ENCODE data around the gene MCAM.

Gene MCAM

GRCh38 chr11:119347242-119347641 lies 30.3 kb upstream of the MCAM start:
- TF ChIP-seq CTCF (IDR thresholded peaks at IDR 0.05) = no peak
- peaks cover 80% of the 10 kb centered on the region for H3K27me3 ChIP-seq
- H3K4me3 ChIP-seq (ENCODE audit: low read depth in 1 of 2, low read length in 1 of 2) = no peak overlapping the region
- no peaks in the 10 kb centered on the region for H3K36me3 ChIP-seq
- no peak overlapping the region for H3K27ac ChIP-seq
- H3K9me3 ChIP-seq = no peaks in the 10 kb centered on the region
- H3K4me1 ChIP-seq (ENCODE audit: control insufficient read depth in 1 of 2, insufficient read depth in 1 of 2, low read depth in 1 of 2, low read length in 1 of 2) = no peaks in the 10 kb centered on the region

GRCh38 chr11:119346605-119347004 lies 29.7 kb upstream of the MCAM start, which contains the start of gene MFRP:
TSS of gene MFRP (minus strand) at chr11:119346705. CDS start at chr11:119346513, 192 bp downstream.
- peaks cover 80% of the 10 kb centered on the region for H3K27me3 ChIP-seq
- H3K36me3 ChIP-seq = no peaks in the 10 kb centered on the region
- no peak within 1 kb of the TSS for H3K27ac ChIP-seq
- no peaks in the 10 kb centered on the region for H3K9me3 ChIP-seq
- H3K4me3 ChIP-seq (ENCODE audit: low read depth in 1 of 2, low read length in 1 of 2) = no peak within 1 kb of the TSS
- no peak for TF ChIP-seq CTCF (IDR thresholded peaks at IDR 0.05)
- H3K4me1 ChIP-seq (ENCODE audit: control insufficient read depth in 1 of 2, insufficient read depth in 1 of 2, low read depth in 1 of 2, low read length in 1 of 2) = no peaks in the 10 kb centered on the region

DNA sequence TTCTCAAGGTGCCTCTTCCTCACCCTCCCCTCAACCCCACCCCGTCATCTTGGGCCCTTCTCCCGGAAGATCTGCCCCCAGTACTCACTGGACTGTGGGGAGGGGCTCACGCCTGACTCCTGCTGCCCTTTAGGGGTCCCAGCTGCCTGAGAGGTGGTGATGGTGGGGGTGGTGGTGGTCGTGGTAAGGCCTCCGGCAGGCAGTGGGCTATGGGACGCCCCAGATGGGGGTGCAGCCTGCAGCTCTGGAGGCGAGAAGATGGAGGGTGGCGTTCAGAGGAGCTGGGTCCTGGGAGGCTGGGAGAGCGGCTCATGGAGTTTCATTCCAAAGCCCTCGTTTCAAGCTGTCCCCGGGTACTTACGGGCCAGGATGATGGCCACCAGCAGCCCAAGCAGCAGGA lies 28.8 kb upstream of the MCAM start:
- H3K4me3 ChIP-seq (ENCODE audit: low read depth in 1 of 2, low read length in 1 of 2) = no peak overlapping the region
- H3K9me3 ChIP-seq = no peaks in the 10 kb centered on the region
- H3K27me3 ChIP-seq = peaks cover 83% of the 10 kb centered on the region
- H3K4me1 ChIP-seq (ENCODE audit: control insufficient read depth in 1 of 2, insufficient read depth in 1 of 2, low read depth in 1 of 2, low read length in 1 of 2) = peaks cover 6 to 7% of the 10 kb centered on the region in 2 experiments
- TF ChIP-seq CTCF (IDR thresholded peaks at IDR 0.05) = no peak
- no peaks in the 10 kb centered on the region for H3K36me3 ChIP-seq
- H3K27ac ChIP-seq = no peak overlapping the region

DNA sequence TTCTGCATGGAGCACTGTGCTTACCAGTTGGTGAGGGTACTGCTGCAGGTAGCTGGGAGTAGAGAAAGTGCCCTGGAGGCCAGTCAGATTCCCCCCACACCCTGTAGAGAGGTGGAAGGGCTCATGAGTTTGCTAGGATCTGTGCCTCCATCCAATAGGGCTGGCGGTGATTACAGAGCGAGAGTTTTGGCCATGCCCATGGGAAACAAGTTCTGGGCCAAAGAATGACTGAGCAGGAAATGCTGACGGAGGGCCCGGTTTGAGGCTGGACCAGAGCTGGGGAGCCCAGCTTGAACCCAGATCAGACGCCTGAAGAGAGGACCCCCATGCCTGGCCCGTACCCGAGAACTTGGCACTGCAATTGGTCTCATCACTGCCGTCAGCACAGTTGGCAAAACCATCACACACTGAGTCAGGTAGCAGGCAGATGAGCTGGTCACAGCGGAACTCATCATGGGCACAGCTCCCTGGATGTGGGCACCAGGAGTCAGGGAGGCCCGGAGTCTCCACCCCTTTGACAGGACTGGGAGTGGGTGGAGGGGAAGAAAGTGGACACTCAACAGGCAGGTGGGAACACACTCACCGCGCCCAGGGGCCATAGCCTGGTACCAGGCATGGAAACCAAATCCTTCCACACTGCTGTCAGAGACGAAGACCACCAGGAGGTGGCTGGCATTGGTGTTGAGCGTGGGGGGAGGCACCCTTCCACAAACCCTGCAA lies 27.5 kb upstream of the MCAM start:
- Histone ChIP-seq H3K27me3 (peaks cover 86% of the 10 kb centered on the region), H3K4me1 (ENCODE audit: control insufficient read depth in 1 of 2, insufficient read depth in 1 of 2, low read depth in 1 of 2, low read length in 1 of 2) (peaks cover 13 to 19% of the 10 kb centered on the region in 2 experiments)
- no peak for TF ChIP-seq CTCF (IDR thresholded peaks at IDR 0.05)

GRCh38 chr11:119343726-119344125 lies 26.8 kb upstream of the MCAM start:
- Histone ChIP-seq H3K9me3 (no peaks in the 10 kb centered on the region), H3K27me3 (peaks cover 93% of the 10 kb centered on the region), H3K4me1 (ENCODE audit: control insufficient read depth in 1 of 2, insufficient read depth in 1 of 2, low read depth in 1 of 2, low read length in 1 of 2) (peaks cover 14 to 20% of the 10 kb centered on the region in 2 experiments), H3K36me3 (no peaks in the 10 kb centered on the region), H3K27ac (no peak overlapping the region), H3K4me3 (ENCODE audit: low read depth in 1 of 2, low read length in 1 of 2) (no peak overlapping the region)
- TF ChIP-seq CTCF (IDR thresholded peaks at IDR 0.05) = no peak

More for the DNA sequence above, 27.5 kb upstream of the MCAM start:
- no peaks in the 10 kb centered on the region for H3K36me3 ChIP-seq
- no peak overlapping the region for H3K4me3 ChIP-seq (ENCODE audit: low read depth in 1 of 2, low read length in 1 of 2)
- H3K27ac ChIP-seq = no peak overlapping the region
- no peaks in the 10 kb centered on the region for H3K9me3 ChIP-seq
